ENCODE results near the gene BLCAP.
"Not testable (repeated sequence)": the region's sequence is repeated elsewhere in the genome, so short reads cannot be mapped to it uniquely, and the experiment has no call there.

The BLCAP gene

DNA sequence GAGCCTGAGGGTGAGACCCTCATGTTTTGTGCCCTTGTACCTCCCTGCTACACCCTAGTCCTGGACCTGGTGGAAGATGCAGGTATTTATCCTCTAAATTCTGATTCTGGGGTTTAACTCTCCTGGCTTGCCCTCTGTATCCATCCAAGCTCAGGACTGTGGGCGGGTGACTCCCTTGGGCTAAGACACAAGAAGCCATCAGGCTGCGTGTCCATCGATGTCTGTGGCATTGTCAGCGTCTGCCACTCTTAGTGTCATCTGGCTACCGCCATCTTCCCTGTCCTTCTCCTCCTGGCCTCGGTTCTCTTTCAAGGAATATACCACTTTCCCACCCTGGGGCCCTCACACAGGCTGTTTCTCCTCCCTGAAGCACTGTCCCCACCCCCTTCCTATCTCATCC lies 28.9 kb upstream of the BLCAP start:
- no peak for DNase-seq

DNA sequence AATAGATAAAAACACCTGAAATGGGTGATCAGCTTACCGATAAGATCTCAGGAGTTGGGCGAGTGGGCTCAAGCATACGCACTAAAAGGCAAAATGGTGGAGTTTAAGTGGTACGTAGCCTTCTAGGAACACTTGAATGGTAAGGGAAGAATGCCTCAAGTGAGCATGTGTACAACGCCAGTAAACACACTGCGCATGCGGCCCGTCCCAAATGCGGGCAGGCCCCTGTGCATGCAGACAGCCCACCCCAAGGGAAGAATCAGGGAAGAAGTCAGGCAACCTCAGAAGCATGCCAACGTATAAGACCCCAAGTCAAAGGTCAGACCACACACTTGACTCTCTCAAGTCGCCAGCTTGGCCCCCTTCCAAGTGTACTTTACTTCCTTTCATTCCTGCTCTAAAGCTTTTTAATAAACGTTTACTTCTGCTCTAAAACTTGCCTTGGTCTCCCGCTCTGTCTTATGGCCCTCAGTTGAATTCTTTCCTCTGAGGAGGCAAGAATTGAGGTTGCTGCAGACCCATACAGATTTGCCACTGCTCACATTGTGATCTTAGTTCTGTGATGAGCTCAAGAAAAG lies 27.1 kb upstream of the BLCAP start:
- not testable (repeated sequence) for DNase-seq

GRCh38 chr20:37552415-37552814 lies 24.7 kb upstream of the BLCAP start:
- no peak for DNase-seq

GRCh38 chr20:37551660-37552059 lies 24.0 kb upstream of the BLCAP start:
- DNase-seq = not testable (repeated sequence)

GRCh38 chr20:37550101-37550920 lies 22.6 kb upstream of the BLCAP start:
- not testable (repeated sequence) for DNase-seq

DNA sequence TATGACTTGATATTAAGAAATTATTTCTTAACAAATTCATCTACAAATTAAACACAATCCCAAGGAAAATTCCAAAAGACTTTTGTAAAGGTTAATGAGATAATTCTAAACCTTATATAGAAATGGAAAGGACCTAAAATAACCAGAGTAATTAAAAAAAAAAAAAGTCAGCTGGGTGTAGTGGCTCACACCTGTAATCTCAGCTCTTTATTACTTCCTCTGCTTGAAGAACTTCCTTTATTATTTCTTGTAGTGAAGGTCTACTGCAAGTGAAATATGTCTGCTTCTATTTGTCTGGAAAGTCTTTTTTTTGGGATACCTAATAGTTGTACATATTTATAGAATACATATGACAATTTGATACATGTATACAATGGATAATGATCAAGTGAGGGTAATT lies 20.2 kb upstream of the BLCAP start:
- DNase-seq = no peak

GRCh38 chr20:37545516-37545915 lies 17.8 kb upstream of the BLCAP start:
- DNase-seq = no peak

GRCh38 chr20:37544386-37544785 lies 16.7 kb upstream of the BLCAP start:
- no peak for DNase-seq

DNA sequence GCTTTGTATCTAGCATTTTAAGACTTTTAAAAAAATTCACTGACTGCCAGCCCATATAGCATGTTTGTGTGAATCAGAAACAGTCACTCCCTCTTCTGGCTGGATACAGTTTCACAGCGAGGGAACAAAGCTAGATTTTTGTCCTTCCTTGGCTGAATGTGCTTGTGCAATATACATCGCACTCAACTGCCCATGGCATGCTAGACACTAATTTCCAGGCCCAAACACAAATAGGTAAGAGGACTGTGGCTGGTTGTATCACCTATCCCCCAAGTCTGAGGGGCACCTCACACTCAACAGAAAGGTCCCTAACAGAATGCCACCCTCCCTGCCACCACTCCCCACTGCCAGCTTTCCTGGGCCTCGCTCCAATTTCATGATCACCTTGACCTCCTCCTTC lies 16.2 kb upstream of the BLCAP start:
- no peak for DNase-seq

DNA sequence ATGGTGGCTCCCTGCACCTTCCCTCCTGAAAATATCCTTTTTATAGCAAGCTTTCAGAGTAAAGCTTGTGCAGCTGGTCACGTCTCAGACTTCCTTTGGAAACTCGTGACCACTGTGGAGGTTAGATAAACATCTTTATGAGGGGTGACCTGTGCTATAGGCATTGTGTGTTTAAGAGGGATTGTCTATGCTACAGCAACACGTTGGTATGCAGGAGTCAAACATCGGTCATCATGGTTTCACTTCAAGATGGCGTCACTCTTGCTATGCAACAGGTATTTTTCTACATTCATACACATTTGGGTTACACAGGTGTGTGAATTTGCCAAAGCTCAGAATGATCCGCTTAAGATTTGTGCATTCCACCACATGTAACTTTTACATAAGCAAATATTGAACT lies 14.6 kb upstream of the BLCAP start:
- no peak for DNase-seq

DNA sequence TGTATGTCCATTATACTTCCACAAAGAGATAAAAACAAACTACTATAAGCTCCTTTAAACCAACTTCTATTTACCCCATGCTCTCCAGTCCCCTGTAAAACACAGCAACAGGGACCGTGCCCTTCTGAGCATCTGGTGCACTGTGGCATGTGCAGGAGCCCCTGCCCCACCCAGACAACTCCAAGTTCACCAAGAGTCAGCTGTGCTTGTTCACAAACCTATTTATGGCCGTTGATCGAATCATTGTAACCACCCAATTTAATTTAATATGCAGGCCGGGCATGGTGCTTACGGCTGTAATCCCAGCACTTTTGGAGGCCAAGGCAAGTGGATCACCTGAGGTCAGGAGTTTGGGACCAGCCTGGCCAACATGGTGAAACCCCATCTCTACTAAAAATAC lies 13.7 kb upstream of the BLCAP start:
- DNase-seq = no peak

DNA sequence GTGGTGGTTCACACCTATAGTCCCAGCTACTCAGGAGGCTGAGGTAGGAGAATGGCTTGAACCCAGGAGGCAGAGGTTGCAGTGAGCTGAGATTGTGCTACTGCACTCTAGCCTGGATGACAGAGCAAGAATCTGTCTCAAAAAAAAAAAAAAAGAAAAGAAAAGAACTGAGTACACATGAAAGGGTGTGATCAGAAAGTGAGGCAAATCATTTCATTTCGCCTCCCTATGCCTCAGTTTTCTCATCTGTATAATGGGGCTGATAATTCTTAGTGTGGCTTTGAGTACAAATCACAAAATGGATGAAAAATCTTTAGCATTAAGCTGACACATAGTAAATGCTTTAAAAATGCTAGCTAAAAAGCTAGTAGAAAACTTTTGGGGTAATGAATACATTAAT lies 13.2 kb upstream of the BLCAP start:
- DNase-seq = not testable (repeated sequence)

GRCh38 chr20:37540001-37540400 lies 12.3 kb upstream of the BLCAP start:
- DNase-seq = no peak

- DNase-seq = no peak
Observed at GRCh38 chr20:37539424-37539823, 11.7 kb upstream of the BLCAP start.

- DNase-seq = no peak
Observed at GRCh38 chr20:37538003-37538402, 10.3 kb upstream of the BLCAP start.

DNA sequence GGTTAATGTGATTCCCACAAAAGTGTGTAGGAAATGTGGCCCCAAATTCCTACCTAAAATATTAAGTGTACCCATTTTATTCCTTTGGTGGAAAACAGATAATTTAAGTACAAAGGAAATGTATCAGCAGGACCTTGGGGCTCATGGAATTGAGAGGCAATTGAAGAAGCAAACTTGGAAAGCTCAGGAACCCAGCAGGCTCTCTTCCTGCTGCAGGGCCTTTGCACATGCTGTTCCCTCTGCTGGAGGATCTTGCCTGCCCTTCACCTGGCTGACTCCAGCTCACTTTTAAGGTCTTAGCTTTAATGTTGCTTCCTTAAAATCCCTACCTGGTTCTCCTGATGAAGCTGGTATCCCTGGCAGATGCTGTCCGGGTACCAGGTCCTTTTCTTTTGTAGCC lies 9.8 kb upstream of the BLCAP start:
- no peak for DNase-seq

- no peak for DNase-seq
Observed at GRCh38 chr20:37535443-37536132, 7.9 kb upstream of the BLCAP start.

DNA sequence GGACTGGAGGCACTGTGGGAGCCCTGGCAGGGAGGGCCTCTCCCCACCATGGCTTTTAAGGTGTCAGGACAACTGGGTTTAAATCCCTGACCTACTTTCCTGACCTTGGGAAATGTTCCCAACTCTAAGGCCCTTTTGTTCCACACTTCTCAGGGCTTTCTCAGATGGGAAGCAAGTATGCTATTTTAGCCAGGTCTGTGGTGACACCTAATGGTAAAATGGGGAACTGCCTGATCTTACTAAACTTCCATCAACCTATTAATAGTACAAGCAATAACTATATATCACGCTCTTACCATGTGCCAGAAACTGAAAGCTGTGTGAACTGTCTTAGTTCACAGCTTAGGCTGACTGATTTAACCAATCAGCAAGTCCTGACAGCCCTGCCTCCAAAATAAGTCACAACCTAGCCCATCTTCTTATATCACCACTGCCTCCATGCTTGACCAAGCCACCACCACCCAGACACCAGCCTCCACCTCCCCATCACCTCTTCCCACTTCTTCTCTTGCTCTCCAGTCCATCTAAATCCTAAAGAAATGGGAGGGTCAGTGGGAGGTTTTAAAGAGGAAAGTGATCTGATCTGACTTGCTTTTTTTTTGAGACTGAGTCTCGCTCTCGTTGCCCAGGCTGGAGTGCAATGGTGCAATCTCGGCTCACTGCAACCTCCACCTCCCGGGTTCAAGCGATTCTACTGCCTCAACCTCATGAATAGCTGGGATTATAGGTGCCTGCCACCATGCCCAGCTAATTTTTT lies 6.9 kb upstream of the BLCAP start:
- no peak for DNase-seq

- DNase-seq = no peak
Observed at GRCh38 chr20:37533154-37533715, 5.6 kb upstream of the BLCAP start.

DNA sequence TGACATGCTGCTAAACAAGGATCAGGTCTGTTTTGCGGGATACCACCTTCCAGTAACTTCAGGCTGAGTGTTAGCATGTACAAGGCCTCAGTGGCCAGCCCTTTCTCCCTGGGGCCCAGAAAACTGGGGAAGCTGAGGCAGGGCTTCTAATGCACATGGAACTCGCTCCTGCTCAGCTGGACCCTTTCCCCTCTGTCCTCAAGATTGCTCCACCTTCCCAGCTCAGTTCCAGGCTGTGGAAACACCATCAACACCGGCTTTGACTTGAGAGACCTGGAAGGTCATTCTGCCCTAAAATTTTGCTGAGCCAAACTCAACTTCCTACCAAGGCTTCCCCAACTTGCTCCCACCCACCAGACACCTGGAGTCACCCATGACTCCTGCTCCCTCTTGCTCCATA lies 4.2 kb upstream of the BLCAP start:
- DNase-seq = no peak

GRCh38 chr20:37530696-37531095 lies 3.0 kb upstream of the BLCAP start:
- no peak for DNase-seq

DNA sequence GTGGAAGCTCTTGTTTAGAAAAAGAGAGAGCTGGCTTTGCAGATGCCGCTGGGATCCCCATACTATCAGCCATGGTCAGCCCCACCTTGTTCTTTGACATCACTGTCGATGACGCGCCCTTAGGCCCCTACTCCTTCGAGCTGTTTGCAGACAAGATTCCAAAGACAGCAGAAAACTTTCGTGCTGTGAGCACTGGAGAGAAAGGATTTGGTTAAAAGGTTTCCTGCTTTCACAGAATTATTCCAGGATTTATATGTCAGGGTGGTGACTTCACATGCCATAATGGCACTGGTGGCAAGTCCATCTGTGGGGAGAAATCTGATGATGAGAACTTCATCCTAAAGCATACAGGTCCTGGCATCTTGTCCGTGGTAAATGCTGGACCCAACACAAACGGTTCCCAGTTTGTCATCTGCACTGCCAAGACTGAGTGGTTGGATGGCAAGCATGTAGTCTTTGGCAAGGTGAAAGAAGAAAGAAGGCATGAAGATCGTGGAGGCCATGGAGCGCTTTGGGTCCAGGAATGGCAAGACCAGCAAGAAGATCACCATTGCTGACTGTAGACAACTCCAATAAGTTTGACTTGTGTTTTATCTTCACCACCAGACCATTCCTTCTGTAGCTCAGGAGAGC lies 2.4 kb upstream of the BLCAP start:
- no peak for DNase-seq

Measured in activated CD4-positive, alpha-beta T cell treated with anti-CD3 and anti-CD28 coated beads for 1 hour (primary cell).